Activated T-helper 1 cell treated with anti-CD3 and anti-CD28 coated beads, Interleukin-2, amount 50 U/mL, for 16 hours (primary cell): ENCODE data around the gene SHF.
"Not testable (repeated sequence)": the region's sequence is repeated elsewhere in the genome, so short reads cannot be mapped to it uniquely, and the experiment has no call there.

Experiments
- DNase-seq, 2 donors: peaks; one replicate each; pipeline ENCODE4 v3.0.0-alpha.2; 2020; ENCODE audit warnings: low read depth in 1 of 2, low spot score in 1 of 2

SHF gene, protein sequence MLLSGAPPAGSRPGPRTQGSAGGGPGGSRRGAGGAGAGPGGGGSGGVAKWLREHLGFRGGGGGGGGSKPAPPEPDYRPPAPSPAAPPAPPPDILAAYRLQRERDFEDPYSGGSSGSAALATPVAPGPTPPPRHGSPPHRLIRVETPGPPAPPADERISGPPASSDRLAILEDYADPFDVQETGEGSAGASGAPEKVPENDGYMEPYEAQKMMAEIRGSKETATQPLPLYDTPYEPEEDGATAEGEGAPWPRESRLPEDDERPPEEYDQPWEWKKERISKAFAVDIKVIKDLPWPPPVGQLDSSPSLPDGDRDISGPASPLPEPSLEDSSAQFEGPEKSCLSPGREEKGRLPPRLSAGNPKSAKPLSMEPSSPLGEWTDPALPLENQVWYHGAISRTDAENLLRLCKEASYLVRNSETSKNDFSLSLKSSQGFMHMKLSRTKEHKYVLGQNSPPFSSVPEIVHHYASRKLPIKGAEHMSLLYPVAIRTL

DNA sequence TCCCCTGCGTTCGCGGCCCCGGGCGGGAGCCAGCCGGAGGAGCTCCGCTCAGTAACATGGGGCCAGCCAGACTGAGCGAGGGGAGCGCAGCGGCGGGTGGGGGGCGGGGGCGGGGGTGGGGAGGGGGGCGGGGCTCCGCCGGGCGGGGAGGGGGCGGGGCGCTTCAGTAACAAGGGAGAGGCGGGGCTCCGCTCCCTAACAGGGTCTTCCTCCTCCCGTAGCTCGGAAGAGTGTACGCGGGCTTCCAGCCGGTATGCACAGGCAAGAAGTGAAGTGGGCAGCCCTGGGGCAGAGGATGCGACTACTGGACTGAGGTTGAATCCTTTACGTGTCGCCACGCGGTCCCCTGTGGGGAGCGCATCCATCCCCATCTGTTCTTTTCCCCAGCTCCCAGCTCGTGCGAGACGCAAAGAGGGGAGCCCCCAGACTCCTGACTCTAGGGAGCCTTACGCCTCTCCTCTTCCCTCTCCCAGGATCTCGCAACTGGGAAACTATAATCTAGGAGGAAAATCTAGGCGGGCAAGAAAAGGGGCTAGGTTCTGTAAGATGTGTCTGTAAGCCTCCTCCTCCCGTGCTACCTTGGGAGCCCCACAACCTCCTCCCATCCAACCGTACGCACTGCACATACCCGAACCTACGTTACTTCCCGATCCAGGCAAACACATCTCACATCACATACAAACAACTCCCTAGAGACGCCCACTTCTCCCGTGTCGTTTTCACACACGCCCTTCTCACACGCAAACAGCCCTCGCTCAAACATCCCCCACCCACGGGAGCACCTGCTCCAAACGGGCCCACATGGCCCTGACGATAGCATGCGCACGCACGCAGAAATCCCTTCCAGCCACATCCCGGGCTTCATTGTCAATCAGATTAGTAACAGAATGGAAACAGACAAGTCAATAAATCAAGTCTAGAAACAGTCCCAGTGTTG is at the start of gene SHF:
TSS of gene SHF (minus strand) at position 73 of the 937 bp plus-strand sequence. CDS start at position 58, 15 bp downstream.
- peak in 1 of 2 donors; percentile 69 for DNase-seq

DNA sequence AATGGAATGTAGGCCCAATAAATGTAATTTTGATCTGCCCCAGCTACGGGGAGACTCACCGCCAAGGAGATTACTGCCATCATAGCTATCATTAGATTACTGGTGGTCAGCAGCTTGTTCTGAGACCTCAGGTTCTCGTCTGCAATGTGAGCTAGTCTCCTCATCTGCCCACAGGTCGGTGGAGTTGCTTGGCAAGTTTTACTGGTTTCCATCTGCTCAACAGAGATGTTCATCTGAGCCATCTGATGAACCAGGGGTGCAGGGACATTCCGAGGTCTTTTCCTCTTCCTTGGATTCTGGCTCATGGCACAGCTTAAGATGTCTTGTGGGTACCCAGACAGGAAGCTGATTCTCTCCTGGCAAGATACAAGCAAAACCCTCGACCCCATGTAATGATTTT is 49.0 kb upstream of the SHF start:
- not testable (repeated sequence) for DNase-seq

DNA sequence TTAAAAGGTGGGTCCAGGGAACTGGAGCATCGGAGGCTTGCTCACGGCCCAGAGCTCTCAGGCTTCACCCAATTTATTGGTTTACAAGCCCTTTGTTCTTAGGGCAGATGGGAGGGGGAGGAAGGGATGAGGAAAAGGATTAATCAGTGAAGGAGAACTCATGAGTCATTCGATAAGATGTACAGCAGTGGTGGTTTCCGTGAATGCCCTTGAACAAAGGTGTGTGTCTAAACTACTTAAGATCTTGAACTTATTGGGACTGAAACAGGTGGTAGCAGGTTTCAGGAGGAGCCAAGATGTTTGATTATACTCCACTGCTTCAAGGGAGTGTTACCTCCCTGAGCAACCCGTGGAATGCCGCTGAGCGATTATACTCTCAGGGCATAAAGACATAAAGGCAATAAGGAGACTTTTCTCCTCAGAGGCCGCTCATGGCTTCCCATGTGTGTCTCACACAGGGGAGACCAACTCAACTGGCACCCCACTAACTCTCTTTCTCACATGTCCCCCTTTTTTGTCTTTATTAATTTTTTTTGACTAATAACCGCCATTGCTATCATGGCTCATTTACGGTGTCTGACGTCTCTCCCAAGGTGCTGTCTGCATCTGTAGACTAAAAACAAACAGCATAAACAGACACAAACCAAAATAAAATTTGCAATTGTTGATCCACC is 46.9 kb upstream of the SHF start:
- no peak for DNase-seq

DNA sequence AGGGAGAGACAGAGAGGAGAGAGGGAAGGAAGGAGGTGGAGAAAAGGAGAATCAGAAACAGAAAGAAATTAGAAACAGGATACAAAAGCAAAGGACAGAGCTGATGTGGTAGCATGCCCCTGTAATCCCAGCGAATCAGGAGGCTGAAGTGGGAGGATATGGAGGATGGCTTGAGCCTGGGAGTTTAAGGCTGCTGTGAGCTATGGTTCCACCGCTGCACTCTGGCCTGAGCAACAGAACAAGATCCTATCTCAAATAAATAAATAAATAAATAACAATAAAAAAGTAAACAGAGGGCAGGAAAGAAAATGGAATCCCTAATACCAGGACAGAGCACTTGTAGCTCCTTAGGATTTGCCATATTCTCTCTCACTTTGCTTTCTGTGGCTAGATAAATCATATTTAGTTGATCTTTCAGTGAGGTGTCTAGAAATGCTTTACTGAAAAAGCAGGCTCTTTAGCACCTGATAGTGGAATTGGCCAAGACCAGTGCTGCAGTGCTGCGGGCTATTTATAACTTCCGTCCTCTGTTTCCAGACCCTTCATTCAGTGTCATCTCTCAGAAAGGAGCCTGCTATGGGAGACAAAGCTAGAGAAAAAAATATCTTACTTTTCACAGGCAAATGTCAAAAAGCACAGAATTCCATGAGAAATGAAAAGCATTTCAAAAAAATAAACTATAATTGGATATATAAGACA is 44.2 kb upstream of the SHF start:
- no peak for DNase-seq

DNA sequence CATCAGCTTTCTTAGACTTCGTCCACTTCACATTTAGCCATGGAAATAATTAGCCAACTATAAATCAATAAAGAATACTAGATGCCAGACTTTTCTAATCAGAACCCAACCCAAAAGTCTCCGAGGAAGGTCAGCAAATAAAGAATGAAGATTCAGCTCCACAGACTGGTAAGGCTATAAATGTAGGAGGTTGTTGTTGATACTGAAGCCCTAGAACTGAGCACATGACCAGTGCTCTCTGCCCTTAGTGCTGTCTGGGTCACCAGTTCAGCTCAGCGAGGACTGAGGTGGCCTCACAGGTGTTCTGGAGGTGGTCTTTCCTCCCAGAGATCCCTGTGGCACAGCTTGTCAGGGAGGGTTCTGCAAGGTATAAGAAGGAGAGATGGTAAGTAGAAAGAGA is 43.4 kb upstream of the SHF start:
- DNase-seq = no peak

DNA sequence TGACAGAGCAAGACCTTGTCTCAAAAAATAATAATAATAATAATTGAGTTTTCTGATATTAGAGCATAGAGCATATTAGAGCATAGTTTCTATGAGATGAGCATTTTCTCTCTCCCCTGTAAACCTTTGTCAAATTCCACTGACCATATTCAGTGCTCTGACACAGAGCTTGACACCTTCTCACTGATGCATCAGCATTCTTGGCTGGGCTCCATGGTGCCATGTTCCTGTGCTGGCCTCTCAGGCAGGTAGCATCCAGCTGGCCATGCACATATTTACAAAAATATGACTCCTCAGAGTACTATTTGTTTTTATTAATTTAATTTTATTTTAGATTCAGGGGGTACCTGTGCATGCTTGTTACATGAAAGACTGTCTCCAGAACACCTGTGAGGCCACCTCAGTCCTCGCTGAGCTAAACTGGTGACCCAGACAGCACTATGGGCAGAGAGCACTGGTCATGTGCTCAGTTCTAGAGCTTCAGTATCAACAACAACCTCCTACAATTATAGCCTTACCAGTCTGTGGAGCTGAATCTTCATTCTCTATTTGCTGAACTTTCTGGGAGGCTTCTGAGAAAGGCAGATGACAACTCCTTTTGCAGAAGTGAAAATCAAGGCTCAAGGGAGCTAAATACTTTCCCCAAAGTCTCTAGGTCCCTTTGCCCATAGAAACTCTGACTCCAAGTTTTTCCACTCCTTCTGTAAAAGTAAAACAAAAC is 42.6 kb upstream of the SHF start:
- no peak for DNase-seq

DNA sequence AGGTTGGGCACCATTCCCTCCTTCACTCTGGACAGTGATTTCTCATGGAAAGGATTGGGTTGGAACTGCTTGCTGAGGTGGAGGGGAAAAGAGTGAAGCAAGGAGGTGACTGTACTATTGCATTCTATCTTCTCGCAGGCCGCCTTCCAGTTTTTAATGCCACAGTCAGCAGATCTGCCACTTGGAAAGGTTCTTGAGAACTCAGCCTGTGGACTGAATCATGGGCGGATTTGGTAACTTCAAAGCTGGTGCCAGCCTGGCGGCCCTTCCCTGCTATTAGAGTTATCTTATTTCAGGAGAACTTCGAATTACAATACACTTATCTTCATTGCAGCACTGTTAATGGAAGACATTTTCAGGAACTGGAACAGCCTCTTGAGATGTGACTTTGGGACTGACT is 41.2 kb upstream of the SHF start:
- DNase-seq = no peak

DNA sequence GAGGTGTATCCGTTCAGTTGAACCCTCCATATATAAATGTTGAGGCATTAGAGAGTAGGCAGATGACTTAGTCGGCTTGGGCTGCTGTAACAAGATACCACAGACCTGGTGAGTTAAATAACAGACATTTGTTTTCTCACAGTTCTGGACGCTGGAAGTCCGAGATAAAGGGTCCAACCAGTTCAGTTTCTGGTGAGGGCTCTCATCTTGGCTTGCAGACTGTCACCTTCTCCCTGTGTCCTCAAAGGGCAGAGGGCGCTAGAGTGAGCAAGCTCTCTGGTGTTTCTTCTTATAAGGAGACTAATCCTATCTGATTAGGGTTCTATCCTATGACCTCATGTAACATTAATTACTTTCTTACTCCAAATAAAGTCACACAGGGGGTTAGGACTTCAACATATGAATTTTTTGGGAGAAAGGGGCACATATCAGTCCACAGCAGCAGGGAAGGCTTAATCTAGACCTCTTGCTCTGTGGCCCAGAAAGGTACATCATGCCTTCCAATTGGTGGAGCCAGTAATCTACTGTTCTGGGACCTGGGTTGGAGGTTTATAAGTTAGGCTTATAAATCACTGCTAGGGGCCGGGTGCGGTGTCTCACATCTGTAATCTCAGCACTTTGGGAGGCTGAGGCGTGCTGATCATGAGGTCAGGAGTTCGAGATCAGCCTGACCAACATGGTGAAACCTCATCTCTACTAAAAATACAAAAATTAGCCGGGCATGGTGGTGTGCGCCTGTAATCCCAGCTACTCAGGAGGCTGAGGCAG is 37.9 kb upstream of the SHF start:
- DNase-seq = no peak

DNA sequence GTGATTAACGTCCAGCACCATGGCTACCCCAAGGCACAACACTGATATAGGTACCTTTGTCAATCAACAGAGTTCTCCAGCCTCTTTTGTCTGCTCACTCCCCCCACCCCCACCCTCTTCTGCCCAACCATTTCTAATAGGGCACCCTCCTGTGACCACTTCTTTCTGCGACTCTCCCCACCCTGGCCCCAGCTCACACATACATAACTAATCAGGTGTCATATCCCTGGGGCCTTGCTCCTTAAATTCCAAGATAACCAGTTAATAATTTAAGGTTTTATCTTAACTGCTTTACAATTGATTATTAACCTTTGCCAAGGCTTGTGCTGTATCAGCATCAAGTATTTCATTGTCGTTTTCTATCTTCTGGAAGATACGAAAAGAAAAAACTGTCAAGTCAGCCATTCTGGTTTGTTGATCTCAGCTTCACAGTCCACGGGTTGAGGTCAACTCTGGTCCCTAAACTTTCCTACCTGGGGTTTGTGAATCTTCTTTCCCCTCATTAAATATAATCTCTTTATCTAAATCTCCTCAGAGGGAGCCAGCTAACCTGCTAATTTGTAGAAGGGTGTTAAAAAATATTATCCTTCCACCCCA is 37.0 kb upstream of the SHF start:
- no peak for DNase-seq

DNA sequence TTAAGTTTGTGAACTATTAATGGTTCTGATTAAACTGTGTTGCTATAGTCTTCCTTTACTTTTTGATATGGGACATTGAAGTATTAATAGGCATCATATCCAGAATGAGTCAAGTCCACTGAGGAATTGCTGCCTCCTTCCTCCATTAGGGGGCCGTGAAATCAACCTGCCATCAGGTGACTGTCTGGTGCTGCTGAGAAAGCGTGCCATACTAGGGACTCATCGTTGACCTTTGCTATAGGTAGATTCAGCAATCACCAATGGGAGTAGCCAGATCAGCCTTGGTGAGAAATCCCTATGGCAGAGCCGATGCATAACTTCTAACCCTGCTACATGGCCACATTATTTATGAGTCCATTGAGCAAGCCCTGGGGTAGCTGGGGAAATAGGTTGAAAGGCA is 34.2 kb upstream of the SHF start:
- no peak for DNase-seq

DNA sequence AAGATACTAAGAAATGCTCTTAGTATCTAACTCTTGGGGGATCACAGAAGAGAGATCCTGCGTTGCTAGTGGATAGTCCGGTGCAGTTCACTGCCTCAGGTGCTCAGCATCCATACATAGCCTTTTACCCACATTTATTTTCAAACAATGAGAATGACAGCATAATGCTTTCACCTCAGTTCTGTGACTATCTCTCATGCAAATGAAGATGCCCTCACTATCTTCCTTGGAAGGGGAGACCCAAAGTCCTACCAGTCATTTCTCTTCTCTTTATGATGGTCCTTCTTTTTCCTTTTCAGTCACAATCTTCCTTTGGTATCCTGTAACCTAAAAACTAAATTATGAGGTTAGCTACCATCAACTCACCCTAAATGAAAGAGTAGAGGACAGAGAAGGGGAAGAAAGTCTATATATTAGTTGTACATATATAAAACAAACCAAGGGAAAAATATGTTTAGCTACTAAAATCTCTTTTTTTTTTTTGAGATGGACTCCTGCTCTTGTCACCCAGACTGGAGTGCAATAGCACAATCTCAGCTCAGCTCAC is 33.4 kb upstream of the SHF start:
- no peak for DNase-seq

DNA sequence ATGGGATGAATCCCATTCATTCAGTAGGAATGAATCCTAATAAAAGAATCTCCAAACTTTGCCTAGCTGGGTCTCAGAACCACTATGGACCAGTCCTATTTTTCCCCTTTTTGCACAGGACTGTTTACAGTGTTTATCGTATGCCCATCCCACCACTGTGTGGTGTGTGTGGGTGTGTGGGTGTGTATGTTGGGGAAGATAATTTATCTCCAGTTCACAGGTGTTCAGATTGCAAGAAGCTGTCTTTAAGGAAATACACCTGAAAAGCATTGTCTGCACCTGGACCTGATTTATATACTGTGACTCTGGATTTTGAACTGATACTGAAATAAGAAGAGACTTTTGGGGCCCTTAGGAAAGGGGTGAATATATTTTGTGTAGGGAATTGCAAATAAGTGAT is 24.7 kb upstream of the SHF start:
- DNase-seq = no peak

DNA sequence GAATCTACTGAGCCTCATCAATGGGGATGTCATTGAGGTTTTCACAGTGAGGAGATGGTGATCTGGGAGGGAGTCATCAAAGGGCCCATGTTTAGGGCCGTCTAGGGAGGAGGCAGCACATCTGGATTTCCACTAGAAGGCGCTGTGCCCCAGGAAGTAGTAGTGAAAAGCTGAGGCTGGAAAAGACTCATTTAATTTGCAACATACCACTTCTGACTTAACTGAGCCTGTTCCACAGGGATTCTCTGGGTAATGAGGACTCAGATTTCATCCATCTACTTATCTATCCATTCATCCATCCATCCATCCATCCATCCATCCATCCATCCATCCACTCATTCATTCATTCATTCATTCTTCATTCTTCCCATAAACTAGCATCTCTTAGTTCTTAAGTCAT is 17.4 kb upstream of the SHF start:
- DNase-seq = peak in 1 of 2 donors; percentile 26

DNA sequence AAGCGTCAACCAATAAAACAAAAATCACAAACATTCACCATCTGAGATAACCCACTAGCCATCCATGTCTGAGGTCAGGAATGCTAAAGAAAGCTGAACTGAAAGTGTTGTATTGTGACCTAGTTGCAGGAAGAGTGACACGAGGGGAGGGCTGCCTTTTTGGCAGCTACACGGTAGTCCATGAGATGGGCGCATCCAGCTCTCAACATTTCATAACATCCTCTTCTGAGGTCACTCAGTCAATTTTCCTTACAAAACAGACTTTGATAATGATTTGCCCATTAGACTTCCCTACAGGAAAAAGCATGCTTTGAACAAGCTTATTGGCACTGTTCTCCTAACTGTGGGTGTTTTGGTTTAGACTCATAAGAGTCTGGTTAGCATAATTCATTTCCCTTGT is 15.4 kb upstream of the SHF start:
- DNase-seq = no peak

DNA sequence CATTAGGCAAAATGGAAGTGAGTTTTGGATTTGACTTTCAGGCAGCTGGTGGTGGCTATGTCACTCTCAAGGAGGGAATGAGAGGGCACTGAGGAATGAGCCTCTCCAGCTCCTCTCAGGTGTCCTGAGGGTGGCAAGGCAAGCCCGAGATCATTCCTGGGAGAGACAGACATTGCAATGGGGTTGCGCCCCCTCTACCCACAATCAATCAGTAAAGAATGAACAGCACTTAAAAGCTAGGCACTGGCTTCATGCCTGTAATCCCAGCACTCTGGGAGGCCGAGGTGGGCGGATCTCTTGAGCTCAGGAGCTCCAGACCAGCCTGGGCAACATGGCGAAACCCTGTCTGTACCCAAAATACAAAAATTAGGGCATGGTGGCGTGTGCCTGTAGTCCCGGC is 14.1 kb upstream of the SHF start:
- no peak for DNase-seq

DNA sequence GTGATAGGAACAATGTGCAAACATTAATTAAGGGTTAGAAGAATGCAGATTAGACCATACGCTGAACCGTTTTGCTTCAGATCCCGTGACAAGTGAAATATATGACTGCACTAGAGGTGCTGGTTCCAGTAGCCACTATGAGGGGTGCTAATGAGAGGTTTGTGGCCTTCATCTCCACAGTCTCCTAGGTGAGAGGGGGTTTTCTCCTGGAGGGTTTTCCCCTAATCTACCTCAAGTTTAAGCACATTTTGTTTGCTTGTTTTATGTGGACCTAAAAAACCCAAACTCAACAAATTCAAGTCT is 13.7 kb upstream of the SHF start:
- no peak for DNase-seq

DNA sequence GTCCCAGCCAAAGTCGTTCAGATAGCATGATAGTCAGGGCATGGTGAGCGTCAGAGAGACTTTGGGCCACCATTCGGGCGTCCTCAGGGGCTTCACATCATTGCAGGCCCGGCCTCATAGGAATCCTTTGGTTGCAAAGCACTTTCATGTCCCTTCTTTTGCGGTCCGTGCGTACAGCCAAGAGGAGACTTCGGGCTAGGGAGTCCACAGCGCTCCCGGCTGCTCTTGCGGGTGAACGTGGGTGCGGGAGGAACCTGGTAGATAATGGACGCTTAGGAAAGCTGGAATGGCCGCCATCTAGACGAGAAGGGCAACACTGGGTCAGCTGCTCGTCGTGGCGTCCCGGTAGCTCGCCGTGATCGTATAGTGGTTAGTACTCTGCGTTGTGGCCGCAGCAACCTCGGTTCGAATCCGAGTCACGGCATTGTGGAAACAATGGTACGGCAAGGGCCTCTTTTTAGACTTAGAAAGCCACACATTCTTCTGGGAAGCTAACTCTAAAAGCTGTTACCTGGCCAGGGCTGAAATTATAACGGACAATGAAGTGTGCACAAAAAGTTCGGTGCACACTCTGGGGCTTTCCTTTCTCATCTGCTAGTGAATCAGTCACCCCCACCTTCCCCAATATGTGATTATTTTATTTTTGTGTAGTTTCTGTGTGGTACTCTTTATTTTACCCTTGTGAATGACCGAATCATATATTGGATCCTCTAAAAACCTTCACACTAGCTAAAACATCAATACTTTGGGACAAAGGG is 13.2 kb upstream of the SHF start:
- peak; percentile 48 to 49 for DNase-seq
